ENCODE data around the gene LRP1B.

- TF ChIP-seq EZH2 (IDR thresholded peaks at IDR 0.05; ENCODE audit: insufficient read depth, poor library complexity, severe bottlenecking) = no peak
- TF ChIP-seq EZH2phosphoT487 (IDR thresholded peaks at IDR 0.05; ENCODE audit: insufficient read depth, low read depth) = no peak
Measured at GRCh38 chr2:140604096-140604495, 1526.7 kb downstream of the LRP1B start.
